Adrenal gland (tissue), 12 donors: ENCODE data around the gene CCDC85C. TPM values are rescaled to one million over a fixed set of nuclear protein-coding genes. Genes with fewer than 3 reads are reported as not detected.

Experiments used
- DNase-seq, 7 donors: peaks; one replicate each; pipeline ENCODE4 v3.0.0-alpha.2; 2019 to 2020
- H3K27ac ChIP-seq, 5 donors: fragments of 200-600 bp; sonication (generic) in 4 of 5; 1 replicate in 3 of 5; 2 replicates in 2 of 5; pipeline versions ENCODE4 v1.5.1 to v1.8.0; 2016 to 2020; ENCODE audit warnings: mild to moderate bottlenecking in 1 of 5
- H3K27me3 ChIP-seq: fragments of 200-600 bp; 2 replicates; pipeline ENCODE4 v1.8.0; 2021
- H3K36me3 ChIP-seq, 2 donors: fragments of 200-600 bp; replicated peaks in 1 of 2; 1 replicate in 1 of 2; 2 replicates in 1 of 2; pipeline versions ENCODE4 v1.5.1 to v1.8.0; 2018 to 2022
- H3K4me1 ChIP-seq, 2 donors: fragments of 200-600 bp; replicated peaks in 1 of 2; 1 replicate in 1 of 2; 2 replicates in 1 of 2; pipeline versions ENCODE4 v1.5.1 to v1.8.0; 2018 to 2021
- H3K4me3 ChIP-seq, 4 donors: fragments of 200-600 bp; sonication (generic) in 3 of 4; one replicate each; pipeline ENCODE4 v1.5.1; 2016 to 2018
- H3K9me3 ChIP-seq, 3 donors: fragments of 200-600 bp; sonication (generic) in 1 of 3; replicated peaks in 1 of 3; 1 replicate in 2 of 3; 2 replicates in 1 of 3; pipeline versions ENCODE4 v1.5.1 to v1.8.0; 2016 to 2021
- POLR2A ChIP-seq, 2 donors: fragments of 450-650 bp; IDR thresholded peaks; one replicate each; pipeline ENCODE4 v1.6.1; 2017; ENCODE audit warnings: antibody characterized with exemption in 2 of 2, mild to moderate bottlenecking in 2 of 2, moderate library complexity in 1 of 2
- WGBS, 4 donors: extraction: QIAGEN DNeasy Blood & Tissue Kit in 2 of 4; methylation state at CpG; one replicate each; pipeline versions ENCODE4 v1.1.5 to v1.1.7; 2013 to 2017; 5-methylcytosine and 5-hydroxymethylcytosine counted together
- intact Hi-C, 2 donors: fragments of 100-400 bp; cut with DNase I; formaldehyde crosslinking; loops; one replicate each; pipeline versions ENCODE4 v1.14.1 to v1.15.0; 2022 to 2023
- polyA plus RNA-seq, 3 donors: library from polyadenylated mRNA; stranded (reverse); fragments of 200-250 nt in 2 of 3; fragments of 350-450 nt in 1 of 3; fragmentation: Illumina TruSeq in 1 of 3; extraction: RNeasy Lipid Tissue Mini Kit (QIAGEN cat#74804) in 1 of 3; gene quantifications; one replicate each; pipeline ENCODE4 v1.2.3, GENCODE V29; 2013 to 2014
- total RNA-seq, 9 donors: library from RNA; depleted of rRNA in 4 of 9; stranded (reverse); fragments of >200 nt in 4 of 9; fragments of 120-200 nt in 1 of 9; fragmentation: NEBNext Ultra II Directional in 1 of 9; extraction: Animal tissue kit (Norgen Biotek cat#: 25700) in 1 of 9; gene quantifications; one replicate each; pipeline versions ENCODE4 v1.1.0 to v1.2.4, GENCODE V29; 2013 to 2023
- TF ChIP-seq, protein P1 (sequence below), 6 experiments: fragments of 450-650 bp in 4 of 6; fragments of 200-600 bp in 2 of 6; sonication (generic) in 1 of 6; IDR thresholded peaks; 1 replicate in 5 of 6; 2 replicates in 1 of 6; pipeline versions ENCODE4 v1.5.1 to v1.8.0; 2016 to 2021; ENCODE audit warnings: antibody characterized with exemption in 6 of 6, mild to moderate bottlenecking in 2 of 6, moderate library complexity in 1 of 6
- donor health status: healthy with polysubstance abuse.
- donor health status: Bipolar disorder and iron deficiency.
- donor health status: DM: yes; HTN: yes; CAD: no.
- donor health status: DM: no; HTN: no; CAD: no.
- donor health status: DM: no; HTN: no; CAD: no.
- donor health status: DM: yes; HTN: yes; CAD: no.

The CCDC85C gene
- total and polyA plus RNA-seq, 12 donors = 4.2 to 59.0 (median 37.9) TPM

DNA sequence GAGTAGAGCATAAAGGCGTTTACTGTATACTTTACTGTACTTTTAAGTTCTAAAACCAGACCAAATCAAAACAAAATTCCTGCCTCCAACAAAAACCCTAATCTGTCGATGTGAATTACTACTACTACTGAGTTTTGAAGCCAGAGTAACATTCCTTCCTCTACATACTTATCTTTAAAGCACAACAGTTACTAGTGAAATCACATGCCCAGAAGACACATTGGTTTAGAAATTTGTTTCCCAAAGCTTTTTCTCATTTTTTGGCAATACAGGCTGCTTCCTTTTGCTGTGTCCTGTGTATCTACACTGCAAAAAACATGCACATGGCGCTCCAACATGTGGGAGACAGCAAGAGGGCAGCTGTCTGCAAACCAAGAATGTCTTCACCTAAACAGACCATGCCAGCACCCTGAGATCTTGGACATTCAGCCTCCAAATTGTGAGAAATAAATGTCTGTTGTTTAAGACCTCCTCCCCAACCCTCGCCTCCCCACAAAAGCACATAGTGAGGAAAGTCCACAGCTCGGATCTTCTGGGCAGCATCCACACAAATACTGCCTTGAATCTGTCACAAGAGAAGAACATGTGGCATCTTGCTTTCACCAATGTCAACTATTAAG, 144.4 kb downstream of the CCDC85C start:
- no peak overlapping the region for H3K27ac ChIP-seq
- 80 to 86% (median 84%) methylated on average over 5 of the region's 5 CpGs for WGBS, 4 donors

DNA sequence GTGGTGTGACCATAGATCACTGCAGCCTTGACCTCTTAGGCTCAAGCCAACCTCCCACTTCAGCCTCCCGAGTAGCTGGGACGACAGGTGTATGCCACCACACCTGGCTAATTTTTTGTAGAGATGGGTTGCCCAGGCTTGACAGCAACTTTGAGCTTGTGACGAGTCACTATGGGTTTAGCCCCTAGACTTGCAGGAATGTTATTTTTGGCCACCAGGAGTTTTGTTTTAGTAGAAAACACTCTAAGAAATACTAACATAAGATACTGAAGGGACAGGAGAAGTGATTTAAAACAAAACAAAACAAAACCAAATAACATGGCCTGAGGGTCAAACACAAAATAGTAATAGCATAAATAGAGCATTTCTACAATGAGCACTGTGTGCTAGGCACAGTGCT, 149.8 kb downstream of the CCDC85C start:
- no peak overlapping the region for H3K4me3 ChIP-seq
- intact Hi-C loops = no loop called here
- H3K9me3 ChIP-seq = no peaks in the 10 kb centered on the region
- no peak for DNase-seq
- no peak for TF ChIP-seq POLR2A (IDR thresholded peaks at IDR 0.05)
- TF ChIP-seq, protein P1, sequence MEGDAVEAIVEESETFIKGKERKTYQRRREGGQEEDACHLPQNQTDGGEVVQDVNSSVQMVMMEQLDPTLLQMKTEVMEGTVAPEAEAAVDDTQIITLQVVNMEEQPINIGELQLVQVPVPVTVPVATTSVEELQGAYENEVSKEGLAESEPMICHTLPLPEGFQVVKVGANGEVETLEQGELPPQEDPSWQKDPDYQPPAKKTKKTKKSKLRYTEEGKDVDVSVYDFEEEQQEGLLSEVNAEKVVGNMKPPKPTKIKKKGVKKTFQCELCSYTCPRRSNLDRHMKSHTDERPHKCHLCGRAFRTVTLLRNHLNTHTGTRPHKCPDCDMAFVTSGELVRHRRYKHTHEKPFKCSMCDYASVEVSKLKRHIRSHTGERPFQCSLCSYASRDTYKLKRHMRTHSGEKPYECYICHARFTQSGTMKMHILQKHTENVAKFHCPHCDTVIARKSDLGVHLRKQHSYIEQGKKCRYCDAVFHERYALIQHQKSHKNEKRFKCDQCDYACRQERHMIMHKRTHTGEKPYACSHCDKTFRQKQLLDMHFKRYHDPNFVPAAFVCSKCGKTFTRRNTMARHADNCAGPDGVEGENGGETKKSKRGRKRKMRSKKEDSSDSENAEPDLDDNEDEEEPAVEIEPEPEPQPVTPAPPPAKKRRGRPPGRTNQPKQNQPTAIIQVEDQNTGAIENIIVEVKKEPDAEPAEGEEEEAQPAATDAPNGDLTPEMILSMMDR (IDR thresholded peaks at IDR 0.05) = no peak
- H3K4me1 ChIP-seq = no peaks in the 10 kb centered on the region
- no peaks in the 10 kb centered on the region for H3K27me3 ChIP-seq
- 60 to 91% (median 68%) methylated on average over 3 of the region's 3 CpGs for WGBS, 4 donors
- H3K27ac ChIP-seq = no peak overlapping the region
- H3K36me3 ChIP-seq = peaks cover 0 to 36% of the 10 kb centered on the region in 2 donors

More for the DNA sequence above, 144.4 kb downstream of the CCDC85C start:
- intact Hi-C loops = no loop called here
- Histone ChIP-seq H3K36me3 (peaks cover 0 to 51% of the 10 kb centered on the region in 2 donors), H3K27me3 (no peaks in the 10 kb centered on the region), H3K4me3 (no peak overlapping the region), H3K4me1 (no peaks in the 10 kb centered on the region), H3K9me3 (no peaks in the 10 kb centered on the region)
- TF ChIP-seq, protein P1 (IDR thresholded peaks at IDR 0.05) = no peak
- no peak for TF ChIP-seq POLR2A (IDR thresholded peaks at IDR 0.05)
- DNase-seq = no peak

DNA sequence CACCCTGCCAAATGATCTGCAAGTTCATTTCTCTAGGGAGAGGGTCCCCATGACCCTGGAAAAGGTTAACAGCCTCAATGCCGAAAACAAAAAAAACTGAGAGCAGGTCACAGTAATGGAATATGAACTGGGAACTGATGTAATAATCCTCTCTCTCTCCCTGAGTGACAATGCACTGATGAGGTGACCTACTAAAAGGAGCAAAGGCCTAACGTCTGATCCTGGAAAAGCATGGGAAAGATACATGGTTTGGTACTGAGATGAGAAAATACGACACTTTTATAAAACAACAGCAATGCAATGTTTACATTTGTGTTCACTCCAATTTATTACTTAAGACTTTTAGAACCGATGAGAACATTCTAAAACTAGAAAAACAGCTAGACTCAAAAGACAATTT, 151.0 kb downstream of the CCDC85C start:
- no peaks in the 10 kb centered on the region for H3K9me3 ChIP-seq
- H3K27ac ChIP-seq = no peak overlapping the region
- intact Hi-C loops = no loop called here
- TF ChIP-seq, protein P1 (IDR thresholded peaks at IDR 0.05) = no peak
- no peak overlapping the region for H3K4me3 ChIP-seq
- no peaks in the 10 kb centered on the region for H3K4me1 ChIP-seq
- no peak for DNase-seq
- peaks cover 0 to 37% of the 10 kb centered on the region in 2 donors for H3K36me3 ChIP-seq
- H3K27me3 ChIP-seq = no peaks in the 10 kb centered on the region
- WGBS, 4 donors = 76 to 88% (median 82%) methylated on average over 4 of the region's 4 CpGs

DNA sequence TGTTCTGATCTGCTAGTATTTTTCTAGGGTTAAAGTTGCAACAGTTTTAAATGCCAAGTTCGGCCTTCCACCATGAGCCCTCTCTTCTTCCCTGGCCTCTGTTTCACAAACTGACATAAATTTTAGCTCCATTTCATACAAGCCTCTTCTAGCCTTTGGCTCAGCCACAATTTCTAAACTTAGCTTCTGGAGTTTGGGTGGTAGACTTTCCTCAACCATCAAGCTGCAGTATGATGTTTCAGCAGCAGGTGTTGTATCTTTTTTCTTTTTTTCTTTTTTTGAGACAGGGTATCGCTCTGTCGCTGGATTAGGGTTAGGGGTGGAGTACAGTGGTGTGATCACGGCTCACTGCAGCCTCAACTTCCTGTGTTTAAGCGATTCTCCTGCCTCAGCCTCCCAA, 152.8 kb downstream of the CCDC85C start:
- WGBS, 4 donors = 90 to 96% (median 95%) methylated on average over 5 of the region's 5 CpGs
- intact Hi-C loops = no loop called here

More for the DNA sequence above, 152.8 kb downstream of the CCDC85C start:
- no peaks in the 10 kb centered on the region for H3K9me3 ChIP-seq
- H3K4me1 ChIP-seq = no peaks in the 10 kb centered on the region
- peaks cover 0 to 24% of the 10 kb centered on the region in 2 donors for H3K36me3 ChIP-seq
- no peaks in the 10 kb centered on the region for H3K27me3 ChIP-seq
- no peak for DNase-seq
- no peak overlapping the region for H3K27ac ChIP-seq
- no peak overlapping the region for H3K4me3 ChIP-seq
- TF ChIP-seq POLR2A (IDR thresholded peaks at IDR 0.05) = no peak
- TF ChIP-seq, protein P1 (IDR thresholded peaks at IDR 0.05) = no peak
